AG04450 (cell line): Measurements from ENCODE around the gene MCRIP2. TPM values are rescaled to one million over a fixed set of nuclear protein-coding genes. Genes with fewer than 3 reads are reported as not detected.

Experiments used
- CTCF ChIA-PET: fragments of 300-600, 350-600 bp; formaldehyde crosslinking; extraction: SDS; loops from one replicate; lab custom pipeline; 2022; ENCODE audit warnings: antibody characterized with exemption, inconsistent platforms; lab: Charles Lee
- POLR2A ChIA-PET: fragments of 350-600 bp; formaldehyde crosslinking; extraction: SDS; loops from one replicate; lab custom pipeline; 2021; ENCODE audit warnings: antibody characterized with exemption, inconsistent platforms; lab: Yijun Ruan, JAX
- DNase-seq: peaks from one replicate; pipeline ENCODE4 v3.0.0-alpha.2; 2011; ENCODE audit warnings: low read depth, low spot score
- H3K27ac ChIP-seq: one replicate; pipeline ENCODE4 v1.5.1; 2012; ENCODE audit warnings: low read depth, low read length, control low read depth
- H3K27me3 ChIP-seq: one replicate; pipeline ENCODE4 v1.6.0; 2012; ENCODE audit warnings: low read length; ENCODE audit not compliant: control insufficient read depth, insufficient read depth
- H3K4me3 ChIP-seq: 2 replicates; pipeline ENCODE4 v1.5.1; 2011; ENCODE audit warnings: mild to moderate bottlenecking, low read depth, low read length, control low read depth
- H3K9me3 ChIP-seq: 2 replicates; pipeline ENCODE4 v1.5.1; 2012; ENCODE audit warnings: low read length; ENCODE audit not compliant: control insufficient read depth, insufficient read depth
- CTCF ChIP-seq: IDR thresholded peaks from 2 replicates; pipeline ENCODE4 v1.5.1; 2011; ENCODE audit warnings: low read depth, low read length, control low read depth, inconsistent platforms
- polyA plus RNA-seq: library from polyadenylated mRNA; depleted of rRNA; stranded (reverse); fragments of >200 nt; gene quantifications from 2 replicates; pipeline ENCODE4 v1.2.3, GENCODE V29; 2011

Gene MCRIP2
- polyA plus RNA-seq, 1 experiment = 6.7 TPM

- H3K4me3 ChIP-seq = no peak overlapping the region
- ChIA-PET POLR2A (no interaction called here), CTCF (no interaction called here)
- no peak overlapping the region for H3K27ac ChIP-seq
- DNase-seq = no peak
- no peak for TF ChIP-seq CTCF
- peaks cover 3% of the 10 kb centered on the region; the same call in 1 of the 2 replicates for H3K9me3 ChIP-seq
- peaks cover 36% of the 10 kb centered on the region for H3K27me3 ChIP-seq
Measured at GRCh38 chr16:693364-693763, 51.7 kb downstream of the MCRIP2 start.

GRCh38 chr16:693766-694165 is 52.1 kb downstream of the MCRIP2 start:
- ChIA-PET POLR2A (no interaction called here), CTCF (no interaction called here)
- no peak for TF ChIP-seq CTCF
- Histone ChIP-seq H3K27ac (no peak overlapping the region), H3K4me3 (no peak overlapping the region), H3K9me3 (peaks cover 3% of the 10 kb centered on the region; the same call in 1 of the 2 replicates), H3K27me3 (peaks cover 36% of the 10 kb centered on the region)
- no peak for DNase-seq

- POLR2A ChIA-PET = no interaction called here
Measured at GRCh38 chr16:694187-694862, 52.7 kb downstream of the MCRIP2 start.

GRCh38 chr16:694863-695354 is 53.3 kb downstream of the MCRIP2 start:
- no peak for TF ChIP-seq CTCF
- ChIA-PET POLR2A (no interaction called here), CTCF (no interaction called here)
- peaks cover 3% of the 10 kb centered on the region; the same call in 1 of the 2 replicates for H3K9me3 ChIP-seq
- H3K4me3 ChIP-seq = no peak overlapping the region
- no peak for DNase-seq
- no peak overlapping the region for H3K27ac ChIP-seq
- H3K27me3 ChIP-seq = peaks cover 42% of the 10 kb centered on the region

More at GRCh38 chr16:694187-694862, 52.7 kb downstream of the MCRIP2 start:
- no peak for DNase-seq
- H3K27me3 ChIP-seq = peaks cover 42% of the 10 kb centered on the region
- H3K9me3 ChIP-seq = peaks cover 3% of the 10 kb centered on the region; the same call in 1 of the 2 replicates
- no peak overlapping the region for H3K4me3 ChIP-seq
- H3K27ac ChIP-seq = no peak overlapping the region
- TF ChIP-seq CTCF = no peak
- CTCF ChIA-PET = no interaction called here

- ChIA-PET CTCF (interaction anchor here (0.5 kb wide), 1 partner anchor 53 kb away, joined by 6 read pairs; no protein-coding TSS in a partner anchor), POLR2A (no interaction called here)
- no peak overlapping the region for H3K4me3 ChIP-seq
- peaks cover 3% of the 10 kb centered on the region; the same call in 1 of the 2 replicates for H3K9me3 ChIP-seq
- TF ChIP-seq CTCF = no peak
- peaks cover 44% of the 10 kb centered on the region for H3K27me3 ChIP-seq
- no peak for DNase-seq
- H3K27ac ChIP-seq = no peak overlapping the region
Measured at GRCh38 chr16:695355-696089, 53.9 kb downstream of the MCRIP2 start.
